ENCODE measurements around the gene H19.

The H19 gene

GRCh38 chr11:1969776-1970175 lies 27.9 kb downstream of the H19 start:
- no peak overlapping the region for H3K4me3 ChIP-seq (ENCODE audit: low read depth, low read length)
- no peak for DNase-seq (ENCODE audit: low read depth)
- TF ChIP-seq CTCF (conservative IDR thresholded peaks at IDR 0.05; ENCODE audit: low read depth, low read length) = no peak

- H3K4me3 ChIP-seq (ENCODE audit: low read depth, low read length) = no peak overlapping the region
- DNase-seq (ENCODE audit: low read depth) = no peak
- no peak for TF ChIP-seq CTCF (conservative IDR thresholded peaks at IDR 0.05; ENCODE audit: low read depth, low read length)
Measured at GRCh38 chr11:1969035-1969434, 28.6 kb downstream of the H19 start.

- TF ChIP-seq CTCF (conservative IDR thresholded peaks at IDR 0.05; ENCODE audit: low read depth, low read length) = no peak
- no peak for DNase-seq (ENCODE audit: low read depth)
- no peak overlapping the region for H3K4me3 ChIP-seq (ENCODE audit: low read depth, low read length)
Measured at GRCh38 chr11:1968454-1969002, 29.1 kb downstream of the H19 start.

- TF ChIP-seq CTCF (conservative IDR thresholded peaks at IDR 0.05; ENCODE audit: low read depth, low read length) = no peak
- DNase-seq (ENCODE audit: low read depth) = no peak
- no peak overlapping the region for H3K4me3 ChIP-seq (ENCODE audit: low read depth, low read length)
Measured at GRCh38 chr11:1967641-1968225, 29.9 kb downstream of the H19 start.

- TF ChIP-seq CTCF (conservative IDR thresholded peaks at IDR 0.05; ENCODE audit: low read depth, low read length) = no peak
- H3K4me3 ChIP-seq (ENCODE audit: low read depth, low read length) = no peak overlapping the region
- DNase-seq (ENCODE audit: low read depth) = no peak
Measured at GRCh38 chr11:1966531-1966930, 31.1 kb downstream of the H19 start.

- no peak overlapping the region for H3K4me3 ChIP-seq (ENCODE audit: low read depth, low read length)
- DNase-seq (ENCODE audit: low read depth) = no peak
- no peak for TF ChIP-seq CTCF (conservative IDR thresholded peaks at IDR 0.05; ENCODE audit: low read depth, low read length)
Measured at GRCh38 chr11:1964955-1965354, 32.7 kb downstream of the H19 start.

GRCh38 chr11:1964348-1964747 lies 33.3 kb downstream of the H19 start:
- DNase-seq (ENCODE audit: low read depth) = no peak
- no peak overlapping the region for H3K4me3 ChIP-seq (ENCODE audit: low read depth, low read length)
- no peak for TF ChIP-seq CTCF (conservative IDR thresholded peaks at IDR 0.05; ENCODE audit: low read depth, low read length)
